Heart right ventricle (tissue), 16 donors: Measurements from ENCODE around the gene KIF5C. TPM values are rescaled to one million over a fixed set of nuclear protein-coding genes. Genes with fewer than 3 reads are reported as not detected.

Experiments used
- ATAC-seq, 8 donors: fragments of 200-7000 bp; cut with Tn5 transposase; one replicate each; pipeline ENCODE4 v1.9.1; 2020; ENCODE audit warnings: mild to moderate bottlenecking in 8 of 8, moderate library complexity in 8 of 8, moderate number of reproducible peaks in 1 of 8
- DNase-seq, 2 donors: peaks; one replicate each; pipeline ENCODE4 v3.0.0-alpha.2; 2020
- H3K27ac ChIP-seq, 10 donors: fragments of 200-600 bp; sonication (generic) in 2 of 10; one replicate each; pipeline versions ENCODE4 v1.5.0 to v1.8.0; 2020 to 2022; ENCODE audit warnings: mild to moderate bottlenecking in 3 of 10
- H3K27me3 ChIP-seq, 7 donors: fragments of 200-600 bp; one replicate each; pipeline ENCODE4 v1.8.0; 2021 to 2022; ENCODE audit warnings: mild to moderate bottlenecking in 2 of 7
- H3K36me3 ChIP-seq, 9 donors: fragments of 200-600 bp; sonication (generic) in 1 of 9; one replicate each; pipeline versions ENCODE4 v1.5.0 to v1.8.0; 2020 to 2022; ENCODE audit warnings: mild to moderate bottlenecking in 2 of 9
- H3K4me1 ChIP-seq, 9 donors: fragments of 200-600 bp; sonication (generic) in 1 of 9; one replicate each; pipeline versions ENCODE4 v1.5.0 to v1.8.0; 2020 to 2022; ENCODE audit warnings: mild to moderate bottlenecking in 4 of 9
- H3K4me3 ChIP-seq, 10 donors: fragments of 200-600 bp; sonication (generic) in 2 of 10; one replicate each; pipeline versions ENCODE4 v1.5.0 to v1.8.0; 2020 to 2022; ENCODE audit warnings: mild to moderate bottlenecking in 7 of 10, moderate library complexity in 2 of 10
- H3K9me3 ChIP-seq, 11 donors: fragments of 200-600 bp in 10 of 11; sonication (generic) in 2 of 11; one replicate each; pipeline versions ENCODE4 v1.5.0 to v1.8.0; 2013 to 2022; ENCODE audit warnings: mild to moderate bottlenecking in 2 of 11, control low read depth in 1 of 11, moderate library complexity in 1 of 11
- WGBS, 2 donors: extraction: QIAGEN DNeasy Blood & Tissue Kit; methylation state at CpG; one replicate each; pipeline ENCODE4 v1.1.7; 2013; ENCODE audit warnings: inconsistent platforms in 1 of 2; 5-methylcytosine and 5-hydroxymethylcytosine counted together
- intact Hi-C, 10 donors: fragments of 100-400 bp; cut with DNase I; formaldehyde crosslinking; loops; one replicate each; pipeline versions ENCODE4 v1.11.1 to v1.14.2; 2022
- polyA plus RNA-seq, 2 donors: library from polyadenylated mRNA; stranded (reverse); fragments of 200-250 nt; gene quantifications; one replicate each; pipeline ENCODE4 v1.2.3, GENCODE V29; 2013
- total RNA-seq, 10 donors: library from RNA; stranded (reverse); fragmentation: NEBNext Ultra II Directional in 3 of 10; extraction: Animal tissue kit (Norgen Biotek cat#: 25700) in 3 of 10; gene quantifications; one replicate each; pipeline versions ENCODE4 v1.2.1 to v1.2.4, GENCODE V29; 2021 to 2023
- TF ChIP-seq, protein P1 (sequence below), 9 donors: fragments of 200-600 bp; sonication (generic) in 2 of 9; IDR thresholded peaks; one replicate each; pipeline versions ENCODE4 v1.5.0 to v1.8.0; 2021 to 2022; ENCODE audit warnings: antibody characterized with exemption in 9 of 9, mild to moderate bottlenecking in 5 of 9, moderate library complexity in 1 of 9
- donor health status: Arrhythmogenic right ventricular cardiomyopathy.
- donor health status: ischemic (EF 13 %, LVEDD 7.1; RV severe dilation, severe dysfunction).
- donor health status: healthy with polysubstance abuse.
- donor health status: DM: no; HTN: yes; CAD: no.
- donor health status: DM: no; HTN: no; CAD: no.
- donor health status: ischemic (EF 25% LVEDD 6.9; RV normal size, moderate dysfunction).
- donor health status: ischemic (EF 25% LVEDD 5.7; RV mildly dilated, moderate dysfunction).
- donor health status: healthy.
- donor health status: DM: yes; HTN: yes; CAD: no.
- donor health status: Ischemic cardiomyopathy.
- donor health status: ischemic (EF 35%, LVEDD 5.7; RV mildly dilated, moderate dysfunction).
- donor health status: nonischemic (EF 11% LVEDD 7.7; RV severe dilation, severe dysfunction).
- donor health status: DM: yes; HTN: yes; CAD: no.
- donor health status: PGD.
- donor health status: ischemic (EF 29% LVEDD 5.4; RV normal size, mild dysfunction).
- donor health status: nonischemic (EF 23%, LVEDD 6.1; RV moderate dilation, normal function).

KIF5C gene
- total and polyA plus RNA-seq, 12 donors: 0.21 to 0.94 (median 0.42) TPM

- TF ChIP-seq, protein P1, sequence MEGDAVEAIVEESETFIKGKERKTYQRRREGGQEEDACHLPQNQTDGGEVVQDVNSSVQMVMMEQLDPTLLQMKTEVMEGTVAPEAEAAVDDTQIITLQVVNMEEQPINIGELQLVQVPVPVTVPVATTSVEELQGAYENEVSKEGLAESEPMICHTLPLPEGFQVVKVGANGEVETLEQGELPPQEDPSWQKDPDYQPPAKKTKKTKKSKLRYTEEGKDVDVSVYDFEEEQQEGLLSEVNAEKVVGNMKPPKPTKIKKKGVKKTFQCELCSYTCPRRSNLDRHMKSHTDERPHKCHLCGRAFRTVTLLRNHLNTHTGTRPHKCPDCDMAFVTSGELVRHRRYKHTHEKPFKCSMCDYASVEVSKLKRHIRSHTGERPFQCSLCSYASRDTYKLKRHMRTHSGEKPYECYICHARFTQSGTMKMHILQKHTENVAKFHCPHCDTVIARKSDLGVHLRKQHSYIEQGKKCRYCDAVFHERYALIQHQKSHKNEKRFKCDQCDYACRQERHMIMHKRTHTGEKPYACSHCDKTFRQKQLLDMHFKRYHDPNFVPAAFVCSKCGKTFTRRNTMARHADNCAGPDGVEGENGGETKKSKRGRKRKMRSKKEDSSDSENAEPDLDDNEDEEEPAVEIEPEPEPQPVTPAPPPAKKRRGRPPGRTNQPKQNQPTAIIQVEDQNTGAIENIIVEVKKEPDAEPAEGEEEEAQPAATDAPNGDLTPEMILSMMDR (IDR thresholded peaks at IDR 0.05): no peak
- no peak for DNase-seq
- no peaks in the 10 kb centered on the region for H3K9me3 ChIP-seq
- no peak overlapping the region for H3K4me3 ChIP-seq
- ATAC-seq: no peak
- WGBS, 2 donors: 77 to 80% methylated on average over 8 of the region's 8 CpGs
- no peak overlapping the region for H3K27ac ChIP-seq
- no peaks in the 10 kb centered on the region for H3K4me1 ChIP-seq
- no peaks in the 10 kb centered on the region for H3K36me3 ChIP-seq
- H3K27me3 ChIP-seq: peaks cover 0 to 7% (median 0%) of the 10 kb centered on the region in 7 donors
- intact Hi-C loops: no loop called here
Measured at GRCh38 chr2:148936857-148937450, 61.9 kb downstream of the KIF5C start.

GRCh38 chr2:148939271-148939670, 64.2 kb downstream of the KIF5C start:
- H3K4me3 ChIP-seq: no peak overlapping the region
- no peaks in the 10 kb centered on the region for H3K27me3 ChIP-seq
- H3K27ac ChIP-seq: no peak overlapping the region
- ATAC-seq (no peak), DNase-seq (no peak)
- H3K9me3 ChIP-seq: no peaks in the 10 kb centered on the region
- H3K36me3 ChIP-seq: no peaks in the 10 kb centered on the region
- no peaks in the 10 kb centered on the region for H3K4me1 ChIP-seq
- intact Hi-C loops: no loop called here
- TF ChIP-seq, protein P1 (IDR thresholded peaks at IDR 0.05): no peak

DNA sequence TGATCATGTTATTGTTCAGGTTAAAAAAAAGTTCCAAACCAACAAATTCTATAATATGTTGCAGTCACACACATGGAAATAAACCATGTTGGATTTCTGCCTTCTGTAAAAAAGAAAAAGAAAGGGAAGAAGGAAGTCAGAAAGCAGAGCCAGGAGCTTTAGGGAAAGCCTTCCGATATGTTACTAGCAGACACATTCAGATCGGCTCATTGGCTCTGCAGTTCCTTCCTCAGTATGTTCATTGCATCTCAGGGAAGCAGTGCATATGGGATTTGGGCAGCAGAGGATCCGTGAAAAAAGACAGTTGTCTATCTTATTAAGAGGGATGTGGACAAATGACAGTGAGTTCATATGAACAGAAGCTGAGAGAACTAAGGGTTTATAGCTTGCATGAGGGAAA, 68.1 kb downstream of the KIF5C start:
- ATAC-seq (no peak), DNase-seq (no peak)
- Histone ChIP-seq H3K4me3 (no peak overlapping the region), H3K4me1 (no peaks in the 10 kb centered on the region), H3K36me3 (no peaks in the 10 kb centered on the region), H3K27ac (no peak overlapping the region), H3K27me3 (no peaks in the 10 kb centered on the region), H3K9me3 (peaks cover 0 to 10% (median 0%) of the 10 kb centered on the region in 11 donors)
- 68 to 69% methylated on average over 3 of the region's 3 CpGs for WGBS, 2 donors
- intact Hi-C loops: no loop called here
- TF ChIP-seq, protein P1 (IDR thresholded peaks at IDR 0.05): no peak

GRCh38 chr2:148944536-148944935, 69.5 kb downstream of the KIF5C start:
- H3K4me3 ChIP-seq: no peak overlapping the region
- H3K4me1 ChIP-seq: no peaks in the 10 kb centered on the region
- H3K9me3 ChIP-seq: peaks cover 0 to 10% (median 0%) of the 10 kb centered on the region in 11 donors
- H3K27ac ChIP-seq: no peak overlapping the region
- DNase-seq (no peak), ATAC-seq (no peak)
- no peaks in the 10 kb centered on the region for H3K36me3 ChIP-seq
- 68 to 76% methylated on average over 4 of the region's 4 CpGs for WGBS, 2 donors
- TF ChIP-seq, protein P1 (IDR thresholded peaks at IDR 0.05): no peak
- intact Hi-C loops: no loop called here
- H3K27me3 ChIP-seq: no peaks in the 10 kb centered on the region
